GM10248 (cell line): ENCODE measurements around the gene C14orf119.

Source experiments
- CTCF ChIA-PET: fragments of 300-600 bp; sonication (Branson Sonifier 250); formaldehyde crosslinking; extraction: SDS; loops from one replicate; lab custom pipeline; 2021; ENCODE audit warnings: antibody characterized with exemption; lab: Yijun Ruan, JAX
- POLR2A ChIA-PET: fragments of 350-650 bp; sonication (Branson Sonifier 250); formaldehyde crosslinking; extraction: SDS; loops from one replicate; lab custom pipeline; 2020; ENCODE audit warnings: antibody characterized with exemption; lab: Yijun Ruan, JAX
- DNase-seq: peaks from one replicate; pipeline ENCODE4 v3.0.0; 2012; ENCODE audit errors: extremely low spot score
- CTCF ChIP-seq: IDR thresholded peaks from 2 replicates; pipeline ENCODE4 v1.5.1; 2012; ENCODE audit warnings: mild to moderate bottlenecking, low read depth; ENCODE audit errors: extremely low read depth, missing control alignments, control extremely low read depth

Gene C14orf119

DNA sequence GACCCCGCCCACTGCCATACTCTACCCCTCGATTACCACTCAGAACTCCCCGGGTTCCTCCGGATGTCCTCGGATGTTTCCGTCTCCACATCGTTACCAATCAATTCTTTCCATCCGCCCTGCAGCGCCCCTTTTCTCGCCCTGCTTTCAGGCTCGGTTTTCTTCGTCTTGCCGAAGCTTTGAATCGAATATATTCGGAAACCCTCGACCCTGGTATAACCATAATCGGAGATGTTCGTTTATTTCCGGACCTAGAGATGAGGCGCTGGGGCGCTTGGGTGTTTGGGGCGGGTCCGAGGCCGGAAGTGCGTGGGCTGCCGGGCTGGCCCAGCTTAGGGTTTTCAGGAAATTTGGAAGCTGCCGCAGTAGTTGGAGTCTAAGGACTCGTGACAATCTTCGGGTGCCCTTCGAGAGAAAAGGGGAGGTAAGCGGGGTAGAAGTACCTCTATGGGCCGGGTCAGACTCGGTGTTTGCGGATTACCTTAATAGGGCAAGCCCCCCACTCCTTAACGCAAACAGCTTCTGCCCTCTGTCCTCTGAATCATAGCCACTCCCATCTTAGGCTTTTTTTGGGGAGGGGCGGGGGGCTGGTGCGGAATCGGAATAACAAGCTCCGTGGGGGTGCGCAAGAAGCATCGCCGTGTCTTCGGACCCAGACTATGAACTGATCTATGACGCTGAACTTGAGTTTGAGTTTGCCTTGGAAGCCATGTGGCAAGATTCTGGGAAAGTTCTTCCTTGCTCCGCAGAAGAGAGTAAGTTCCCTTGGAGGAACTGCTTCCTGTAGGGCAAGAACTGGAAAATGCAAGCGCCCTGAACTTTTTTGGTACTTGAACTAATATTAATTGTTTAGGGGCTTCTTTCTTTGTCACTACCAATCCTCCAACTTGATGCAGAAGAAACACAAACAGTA, at the start of gene C14orf119:
C14orf119 (plus strand) TSS at position 310 of the 913 bp plus-strand sequence. CDS start 2,154 bp downstream, outside the sequence.
- ChIA-PET CTCF (interaction anchor here (0.7 to 3.2 kb wide), 27 partner anchors 10 to 415 kb away, joined by 3 to 38 read pairs (median 5); partner anchors contain the start of genes AJUBA, CDH24, PABPN1 and PRMT5), POLR2A (interaction anchor here (0.6 to 1.6 kb wide), 12 partner anchors 16 to 789 kb away, joined by 3 to 7 read pairs (median 4); partner anchors contain the start of genes HAUS4, PABPN1 and PSMB5)
- peak; percentile 99 for DNase-seq
- no peak for TF ChIP-seq CTCF

GRCh38 chr14:23047034-23047634, 48.2 kb upstream of the C14orf119 start:
- DNase-seq, result no peak
- CTCF ChIA-PET, result interaction anchor here (1.1 to 24.2 kb wide), 5 partner anchors 9 to 73 kb away, joined by 3 to 834 read pairs (median 7); partner anchors contain the start of genes AJUBA and CDH24
- no peak for TF ChIP-seq CTCF
- POLR2A ChIA-PET, result no interaction called here

- POLR2A ChIA-PET, result interaction anchor here (0.7 kb wide), 1 partner anchor 18 kb away, joined by 3 read pairs; no protein-coding TSS in a partner anchor
- DNase-seq, result no peak
- CTCF ChIA-PET, result interaction anchor here (0.8 to 24.2 kb wide), 4 partner anchors 8 to 58 kb away, joined by 3 to 834 read pairs (median 54); partner anchors contain the start of genes AJUBA and CDH24
- no peak for TF ChIP-seq CTCF
These were observed 47.3 kb upstream of the C14orf119 start for GRCh38 chr14:23047751-23048693.

DNA sequence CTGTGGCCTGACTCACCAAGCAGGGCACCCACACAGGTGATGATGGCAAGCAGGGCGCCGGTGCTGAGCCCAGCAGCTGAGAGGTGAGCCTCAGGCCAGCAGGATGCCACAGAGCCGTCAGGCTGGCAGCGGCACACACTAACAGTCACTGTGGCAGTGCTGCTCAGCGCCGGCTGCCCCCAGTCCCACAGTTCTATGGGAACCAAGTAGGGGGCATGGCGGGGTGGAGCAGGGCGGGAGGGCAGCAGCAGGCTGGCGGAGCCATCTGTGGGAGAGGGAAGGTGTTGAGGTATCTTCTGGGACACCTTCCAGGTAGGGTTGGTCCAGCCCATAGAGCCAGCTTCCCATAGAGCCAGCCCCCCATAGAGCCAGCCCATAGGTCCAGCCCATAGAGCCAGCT, 46.3 kb upstream of the C14orf119 start:
- ChIA-PET POLR2A (interaction anchor here (0.7 kb wide), 1 partner anchor 19 kb away, joined by 3 read pairs; no protein-coding TSS in a partner anchor), CTCF (interaction anchor here (0.8 to 24.2 kb wide), 4 partner anchors 7 to 76 kb away, joined by 3 to 834 read pairs (median 54); partner anchors contain the start of genes AJUBA and CDH24)
- no peak for DNase-seq
- TF ChIP-seq CTCF, result no peak

GRCh38 chr14:23051141-23052057, 43.9 kb upstream of the C14orf119 start:
- no peak for TF ChIP-seq CTCF
- DNase-seq, result no peak
- ChIA-PET POLR2A (no interaction called here), CTCF (interaction anchor here (1.0 to 24.2 kb wide), 8 partner anchors 7 to 78 kb away, joined by 3 to 834 read pairs (median 4); partner anchors contain the start of genes AJUBA and PSMB11)
